ENCODE results near the gene HGFAC.

DNA sequence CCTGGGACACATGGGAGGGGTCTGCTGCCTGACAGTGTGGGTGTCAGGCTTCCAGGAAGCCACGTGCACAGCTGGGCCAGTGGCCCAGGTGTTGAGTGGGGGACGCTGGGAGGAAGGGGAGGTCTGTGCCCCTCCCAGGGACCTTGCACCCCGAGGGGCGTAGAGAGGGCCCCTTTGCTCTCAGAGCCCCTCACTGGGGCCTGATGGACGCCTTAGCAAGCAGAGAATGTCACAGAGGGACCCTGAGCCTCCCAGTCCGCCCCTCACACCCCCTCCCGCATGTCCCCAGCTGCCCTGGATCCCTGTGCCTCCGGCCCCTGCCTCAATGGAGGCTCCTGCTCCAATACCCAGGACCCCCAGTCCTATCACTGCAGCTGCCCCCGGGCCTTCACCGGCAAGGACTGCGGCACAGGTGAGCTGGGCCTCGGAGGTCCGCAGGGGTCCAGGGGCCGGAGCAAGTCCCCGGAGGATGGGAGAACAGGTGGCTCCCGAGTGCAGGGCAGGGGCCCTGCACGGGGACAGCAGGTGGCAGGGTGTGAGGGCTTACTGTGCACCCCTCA, 2.1 kb downstream of the HGFAC start:
- TF ChIP-seq EZH2 (IDR thresholded peaks at IDR 0.05; ENCODE audit: borderline replicate concordance, control insufficient read depth, low read depth, low read length) (no peak), YY1 (IDR thresholded peaks at IDR 0.05; ENCODE audit: low read depth, low read length) (no peak), NFYB (IDR thresholded peaks at IDR 0.05; ENCODE audit: insufficient read depth, low read depth, low read length) (no peak), RELA (IDR thresholded peaks at IDR 0.05; ENCODE audit: borderline replicate concordance, partially characterized antibody) (no peak), BHLHE40 (IDR thresholded peaks at IDR 0.05; ENCODE audit: borderline replicate concordance in 1 of 2, low read depth in 2 of 2, low read length in 1 of 2) (no peak), GABPA (IDR thresholded peaks at IDR 0.05; ENCODE audit: low read depth) (no peak)
- TF ChIP-seq, protein P1, sequence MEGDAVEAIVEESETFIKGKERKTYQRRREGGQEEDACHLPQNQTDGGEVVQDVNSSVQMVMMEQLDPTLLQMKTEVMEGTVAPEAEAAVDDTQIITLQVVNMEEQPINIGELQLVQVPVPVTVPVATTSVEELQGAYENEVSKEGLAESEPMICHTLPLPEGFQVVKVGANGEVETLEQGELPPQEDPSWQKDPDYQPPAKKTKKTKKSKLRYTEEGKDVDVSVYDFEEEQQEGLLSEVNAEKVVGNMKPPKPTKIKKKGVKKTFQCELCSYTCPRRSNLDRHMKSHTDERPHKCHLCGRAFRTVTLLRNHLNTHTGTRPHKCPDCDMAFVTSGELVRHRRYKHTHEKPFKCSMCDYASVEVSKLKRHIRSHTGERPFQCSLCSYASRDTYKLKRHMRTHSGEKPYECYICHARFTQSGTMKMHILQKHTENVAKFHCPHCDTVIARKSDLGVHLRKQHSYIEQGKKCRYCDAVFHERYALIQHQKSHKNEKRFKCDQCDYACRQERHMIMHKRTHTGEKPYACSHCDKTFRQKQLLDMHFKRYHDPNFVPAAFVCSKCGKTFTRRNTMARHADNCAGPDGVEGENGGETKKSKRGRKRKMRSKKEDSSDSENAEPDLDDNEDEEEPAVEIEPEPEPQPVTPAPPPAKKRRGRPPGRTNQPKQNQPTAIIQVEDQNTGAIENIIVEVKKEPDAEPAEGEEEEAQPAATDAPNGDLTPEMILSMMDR (IDR thresholded peaks at IDR 0.05 in 2 of 3, conservative IDR thresholded peaks at IDR 0.05 in 1 of 3; ENCODE audit: control insufficient read depth in 2 of 3, extremely low read depth in 1 of 3, insufficient read depth in 1 of 3, low read depth in 3 of 3, low read length in 3 of 3): no peak
- TF ChIP-seq, protein P2, sequence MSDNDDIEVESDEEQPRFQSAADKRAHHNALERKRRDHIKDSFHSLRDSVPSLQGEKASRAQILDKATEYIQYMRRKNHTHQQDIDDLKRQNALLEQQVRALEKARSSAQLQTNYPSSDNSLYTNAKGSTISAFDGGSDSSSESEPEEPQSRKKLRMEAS (IDR thresholded peaks at IDR 0.05; ENCODE audit: low read depth, low read length): no peak
- TF ChIP-seq, protein P3, sequence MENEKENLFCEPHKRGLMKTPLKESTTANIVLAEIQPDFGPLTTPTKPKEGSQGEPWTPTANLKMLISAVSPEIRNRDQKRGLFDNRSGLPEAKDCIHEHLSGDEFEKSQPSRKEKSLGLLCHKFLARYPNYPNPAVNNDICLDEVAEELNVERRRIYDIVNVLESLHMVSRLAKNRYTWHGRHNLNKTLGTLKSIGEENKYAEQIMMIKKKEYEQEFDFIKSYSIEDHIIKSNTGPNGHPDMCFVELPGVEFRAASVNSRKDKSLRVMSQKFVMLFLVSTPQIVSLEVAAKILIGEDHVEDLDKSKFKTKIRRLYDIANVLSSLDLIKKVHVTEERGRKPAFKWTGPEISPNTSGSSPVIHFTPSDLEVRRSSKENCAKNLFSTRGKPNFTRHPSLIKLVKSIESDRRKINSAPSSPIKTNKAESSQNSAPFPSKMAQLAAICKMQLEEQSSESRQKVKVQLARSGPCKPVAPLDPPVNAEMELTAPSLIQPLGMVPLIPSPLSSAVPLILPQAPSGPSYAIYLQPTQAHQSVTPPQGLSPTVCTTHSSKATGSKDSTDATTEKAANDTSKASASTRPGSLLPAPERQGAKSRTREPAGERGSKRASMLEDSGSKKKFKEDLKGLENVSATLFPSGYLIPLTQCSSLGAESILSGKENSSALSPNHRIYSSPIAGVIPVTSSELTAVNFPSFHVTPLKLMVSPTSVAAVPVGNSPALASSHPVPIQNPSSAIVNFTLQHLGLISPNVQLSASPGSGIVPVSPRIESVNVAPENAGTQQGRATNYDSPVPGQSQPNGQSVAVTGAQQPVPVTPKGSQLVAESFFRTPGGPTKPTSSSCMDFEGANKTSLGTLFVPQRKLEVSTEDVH (IDR thresholded peaks at IDR 0.05; ENCODE audit: low read depth, partially characterized antibody): no peak

All from GM12878 (cell line).